Upper lobe of left lung (tissue), 6 donors: ENCODE results near the gene HOMER2. TPM values are rescaled to one million over a fixed set of nuclear protein-coding genes. Genes with fewer than 3 reads are reported as not detected.

Experiments used
- ATAC-seq, 2 donors: fragments of 200-7000 bp; cut with Tn5 transposase; one replicate each; pipeline ENCODE4 v1.9.1; 2022; ENCODE audit warnings: mild to moderate bottlenecking in 2 of 2, moderate library complexity in 2 of 2; ENCODE audit not compliant: low FRiP score in 2 of 2
- DNase-seq, 2 donors: peaks; one replicate each; pipeline ENCODE4 v3.0.0-alpha.2; 2019 to 2020
- H3K27ac ChIP-seq, 4 donors: fragments of 200-600 bp; sonication (generic); one replicate each; pipeline ENCODE4 v1.5.1; 2016 to 2019
- H3K27me3 ChIP-seq, 4 donors: fragments of 200-600 bp; sonication (generic); one replicate each; pipeline ENCODE4 v1.5.1; 2017 to 2019
- H3K36me3 ChIP-seq, 4 donors: fragments of 200-600 bp; sonication (generic); one replicate each; pipeline ENCODE4 v1.5.1; 2016 to 2019
- H3K4me1 ChIP-seq, 4 donors: fragments of 200-600 bp; sonication (generic); one replicate each; pipeline ENCODE4 v1.5.1; 2018 to 2019
- H3K4me3 ChIP-seq, 4 donors: fragments of 200-600 bp; sonication (generic); one replicate each; pipeline ENCODE4 v1.5.1; 2017 to 2019; ENCODE audit warnings: mild to moderate bottlenecking in 2 of 4, moderate library complexity in 1 of 4
- H3K9me3 ChIP-seq, 4 donors: fragments of 200-600 bp; sonication (generic); one replicate each; pipeline ENCODE4 v1.5.1; 2018 to 2019
- CTCF ChIP-seq, 6 experiments: fragments of 450-650 bp in 4 of 6; fragments of 200-600 bp in 2 of 6; sonication (generic) in 2 of 6; IDR thresholded peaks; one replicate each; pipeline ENCODE4 v1.5.1; 2016 to 2019; ENCODE audit warnings: antibody characterized with exemption in 6 of 6
- EP300 ChIP-seq, 4 donors: sonication (generic); formaldehyde crosslinking; IDR thresholded peaks; one replicate each; pipeline ENCODE4 v1.5.1; 2017; ENCODE audit warnings: antibody characterized with exemption in 4 of 4, control low read depth in 2 of 4
- POLR2A ChIP-seq, 4 donors: fragments of 450-650 bp; IDR thresholded peaks; one replicate each; pipeline ENCODE4 v1.5.1; 2016 to 2017; ENCODE audit warnings: antibody characterized with exemption in 4 of 4, mild to moderate bottlenecking in 2 of 4
- POLR2AphosphoS5 ChIP-seq, 2 donors: sonication (generic); formaldehyde crosslinking; IDR thresholded peaks; one replicate each; pipeline ENCODE4 v1.5.1; 2017; ENCODE audit warnings: antibody characterized with exemption in 2 of 2
- WGBS, 2 donors: methylation state at CpG; one replicate each; pipeline ENCODE4 v1.1.5; 2017 to 2018; 5-methylcytosine and 5-hydroxymethylcytosine counted together
- total RNA-seq, 6 donors: library from RNA; depleted of rRNA in 4 of 6; stranded (reverse); fragments of >200 nt in 4 of 6; gene quantifications; one replicate each; pipeline versions ENCODE4 v1.1.0 to v1.2.1, GENCODE V29; 2016 to 2021
- donor health status: DM: no; HTN: no; CAD: no; lungs with moderate emphysema.
- donor health status: DM: no; HTN: yes; CAD: no; lungs with severe emphysema.

Gene HOMER2
- total RNA-seq, 6 donors from 2014 or later, result 11.3 to 76.5 (median 26.5) TPM

- Histone ChIP-seq H3K4me3 (no peak overlapping the region), H3K27ac (no peak overlapping the region), H3K27me3 (no peaks in the 10 kb centered on the region), H3K4me1 (peaks cover 0 to 11% (median 1%) of the 10 kb centered on the region in 4 donors), H3K36me3 (no peaks in the 10 kb centered on the region), H3K9me3 (no peaks in the 10 kb centered on the region)
- WGBS, 2 donors, result 50% methylated on average over 1 of the region's 1 CpG; no CpG with 5 or more reads in 1 of the 2 donors
- no peak for ATAC-seq
- no peak for DNase-seq
- TF ChIP-seq EP300 (IDR thresholded peaks at IDR 0.05) (no peak), POLR2AphosphoS5 (IDR thresholded peaks at IDR 0.05) (no peak), POLR2A (IDR thresholded peaks at IDR 0.05) (no peak)
Measured at GRCh38 chr15:82802497-82802896, 150.0 kb downstream of the HOMER2 start.

GRCh38 chr15:82799183-82799841 lies 153.2 kb downstream of the HOMER2 start:
- DNase-seq, result no peak
- TF ChIP-seq CTCF (IDR thresholded peaks at IDR 0.05) (no peak), POLR2AphosphoS5 (IDR thresholded peaks at IDR 0.05) (no peak)
- H3K9me3 ChIP-seq, result no peaks in the 10 kb centered on the region
- 82% methylated on average over 7 of the region's 7 CpGs for WGBS, 2 donors
- no peak overlapping the region for H3K27ac ChIP-seq
- H3K4me3 ChIP-seq, result no peak overlapping the region
- no peaks in the 10 kb centered on the region for H3K27me3 ChIP-seq
- H3K4me1 ChIP-seq, result no peaks in the 10 kb centered on the region
- no peaks in the 10 kb centered on the region for H3K36me3 ChIP-seq
- ATAC-seq, result no peak

Other genes starting within 250 kb of the HOMER2 start
- 10 to 100 TPM in 1 of 6 donors, 1 to 10 TPM in 3, under 1 TPM in 2; 0.39 to 25.1 (median 3.8) TPM for gene AP3B2, start 242.8 kb downstream of the HOMER2 start, total RNA-seq
- under 1 TPM in 1 of 6 donors, not detected in 5; 0.86 TPM for gene FSD2, start 146.7 kb downstream of the HOMER2 start, total RNA-seq
- 10 to 100 TPM; 10.6 to 15.7 (median 11.6) TPM for gene WHAMM, start 143.1 kb downstream of the HOMER2 start, total RNA-seq
- gene RAMAC, start 33.5 kb upstream of the HOMER2 start, total RNA-seq, result 10 to 100 TPM in 4 of 6 donors, 1 to 10 TPM in 1, not detected in 1; 9.1 to 24.6 (median 17.6) TPM
- gene C15orf40, start 58.9 kb upstream of the HOMER2 start, total RNA-seq, result 10 to 100 TPM in 5 of 6 donors, 1 to 10 TPM in 1; 8.6 to 27.5 (median 16.8) TPM
- 10 to 100 TPM; 39.4 to 84.2 (median 57.4) TPM for gene BTBD1, start 114.5 kb upstream of the HOMER2 start, total RNA-seq
- 10 to 100 TPM in 5 of 6 donors, 1 to 10 TPM in 1; 7.5 to 27.1 (median 21.4) TPM for gene TM6SF1, start 154.9 kb upstream of the HOMER2 start, total RNA-seq